ENCODE measurements around the gene SHMT1. TPM values are rescaled to one million over a fixed set of nuclear protein-coding genes. Genes with fewer than 3 reads are reported as not detected.

Gene SHMT1
- total RNA-seq, 2 experiments from 2014 or later = 5.6 to 7.1 TPM

- intact Hi-C loops (cut with DNase I, micrococcal nuclease) = no loop called here
- no peak overlapping the region for H3K27ac ChIP-seq (ENCODE audit: low read depth in 1 of 2, low read length in 2 of 2)
Measured at GRCh38 chr17:18327093-18327492, 36.3 kb downstream of the SHMT1 start.

GRCh38 chr17:18326572-18326971, 36.8 kb downstream of the SHMT1 start:
- ChIA-PET POLR2A (no interaction called here), CTCF (no interaction called here)
- Histone ChIP-seq H3K4me1 (ENCODE audit: insufficient read depth, low read length) (peaks cover 12% of the 10 kb centered on the region), H3K27ac (ENCODE audit: low read depth in 1 of 2, low read length in 2 of 2) (no peak overlapping the region), H3K36me3 (ENCODE audit: insufficient read depth, low read length) (peaks cover 69% of the 10 kb centered on the region), H3K4me3 (ENCODE audit: low read length) (no peak overlapping the region), H3K9me3 (ENCODE audit: control insufficient read depth in 1 of 2, insufficient read depth in 1 of 2, low read length in 2 of 2) (no peaks in the 10 kb centered on the region), H3K27me3 (ENCODE audit: control insufficient read depth in 1 of 2, insufficient read depth in 2 of 2, low read length in 2 of 2) (no peaks in the 10 kb centered on the region)
- no peak overlapping the region for H3K27ac Mint-ChIP-seq
- peaks cover 85% of the 10 kb centered on the region for H3K36me3 Mint-ChIP-seq (ENCODE audit: low read depth)
- no peak for TF ChIP-seq CTCF (IDR thresholded peaks at IDR 0.05)
- intact Hi-C loops (cut with DNase I, micrococcal nuclease) = no loop called here
- DNase-seq = no peak
- ATAC-seq (ENCODE audit: poor library complexity) = no peak
- H3K9me3 Mint-ChIP-seq = no peaks in the 10 kb centered on the region
- no peak overlapping the region for H3K4me3 Mint-ChIP-seq
- H3K4me1 Mint-ChIP-seq (ENCODE audit: low read depth) = peaks cover 9% of the 10 kb centered on the region
- H3K27me3 Mint-ChIP-seq = no peaks in the 10 kb centered on the region

More at GRCh38 chr17:18327093-18327492, 36.3 kb downstream of the SHMT1 start:
- H3K4me3 ChIP-seq (ENCODE audit: low read length) = no peak overlapping the region
- H3K4me1 Mint-ChIP-seq (ENCODE audit: low read depth) = peaks cover 14% of the 10 kb centered on the region
- H3K36me3 Mint-ChIP-seq (ENCODE audit: low read depth) = peaks cover 86% of the 10 kb centered on the region
- H3K9me3 ChIP-seq (ENCODE audit: control insufficient read depth in 1 of 2, insufficient read depth in 1 of 2, low read length in 2 of 2) = no peaks in the 10 kb centered on the region
- H3K4me3 Mint-ChIP-seq = no peak overlapping the region
- DNase-seq (no peak), ATAC-seq (ENCODE audit: poor library complexity) (no peak)
- no peaks in the 10 kb centered on the region for H3K27me3 ChIP-seq (ENCODE audit: control insufficient read depth in 1 of 2, insufficient read depth in 2 of 2, low read length in 2 of 2)
- peaks cover 68% of the 10 kb centered on the region for H3K36me3 ChIP-seq (ENCODE audit: insufficient read depth, low read length)
- ChIA-PET POLR2A (interaction anchor here (1.0 kb wide), 1 partner anchor 22 kb away, joined by 3 read pairs; no protein-coding TSS in a partner anchor), CTCF (no interaction called here)
- peaks cover 16% of the 10 kb centered on the region for H3K4me1 ChIP-seq (ENCODE audit: insufficient read depth, low read length)
- H3K27ac Mint-ChIP-seq = no peak overlapping the region
- no peaks in the 10 kb centered on the region for H3K9me3 Mint-ChIP-seq
- H3K27me3 Mint-ChIP-seq = no peaks in the 10 kb centered on the region
- no peak for TF ChIP-seq CTCF (IDR thresholded peaks at IDR 0.05)

GRCh38 chr17:18326039-18326438, 37.3 kb downstream of the SHMT1 start:
- POLR2A ChIA-PET = no interaction called here
- H3K36me3 Mint-ChIP-seq (ENCODE audit: low read depth) = peaks cover 85% of the 10 kb centered on the region
- no peak for TF ChIP-seq CTCF (IDR thresholded peaks at IDR 0.05)
- H3K27ac Mint-ChIP-seq = no peak overlapping the region
- Histone ChIP-seq H3K27me3 (ENCODE audit: control insufficient read depth in 1 of 2, insufficient read depth in 2 of 2, low read length in 2 of 2) (no peaks in the 10 kb centered on the region), H3K4me3 (ENCODE audit: low read length) (no peak overlapping the region), H3K27ac (ENCODE audit: low read depth in 1 of 2, low read length in 2 of 2) (no peak overlapping the region), H3K36me3 (ENCODE audit: insufficient read depth, low read length) (peaks cover 71% of the 10 kb centered on the region), H3K4me1 (ENCODE audit: insufficient read depth, low read length) (peaks cover 14% of the 10 kb centered on the region), H3K9me3 (ENCODE audit: control insufficient read depth in 1 of 2, insufficient read depth in 1 of 2, low read length in 2 of 2) (no peaks in the 10 kb centered on the region)
- peaks cover 7% of the 10 kb centered on the region for H3K4me1 Mint-ChIP-seq (ENCODE audit: low read depth)
- CTCF ChIA-PET = no interaction called here
- H3K4me3 Mint-ChIP-seq = no peak overlapping the region
- intact Hi-C loops (cut with DNase I, micrococcal nuclease) = no loop called here
- no peak for DNase-seq
- no peaks in the 10 kb centered on the region for H3K9me3 Mint-ChIP-seq
- no peaks in the 10 kb centered on the region for H3K27me3 Mint-ChIP-seq
- ATAC-seq (ENCODE audit: poor library complexity) = no peak

Measured in CD4-positive, alpha-beta T cell (primary cell).